ENCODE data around the gene LCLAT1. TPM values are rescaled to one million over a fixed set of nuclear protein-coding genes. Genes with fewer than 3 reads are reported as not detected.

Gene LCLAT1
- polyA plus RNA-seq, 2 of the 4 experiments (the other 2 are of a cell fraction), result 19.5 to 71.0 TPM

DNA sequence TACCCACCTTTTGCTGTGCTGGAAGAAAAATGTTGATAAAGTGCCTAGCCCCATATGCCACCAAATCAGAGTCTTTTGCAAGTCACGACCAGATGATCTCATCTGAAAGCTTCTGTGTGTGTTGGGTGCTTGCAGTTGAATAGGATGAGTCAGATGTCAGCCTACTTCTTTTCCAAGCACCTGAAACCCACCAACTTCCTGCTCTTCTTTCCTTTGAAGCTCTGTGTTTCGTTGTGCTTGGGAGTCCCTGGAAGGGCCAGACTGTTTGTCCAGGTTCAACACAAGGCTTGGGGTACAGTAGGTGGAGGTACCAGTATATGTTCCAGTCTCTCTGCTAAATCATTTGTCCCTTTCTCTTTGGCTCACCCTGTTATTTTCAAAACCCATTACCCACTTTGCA lies 36.8 kb upstream of the LCLAT1 start (continued):
- TF ChIP-seq, protein P1, sequence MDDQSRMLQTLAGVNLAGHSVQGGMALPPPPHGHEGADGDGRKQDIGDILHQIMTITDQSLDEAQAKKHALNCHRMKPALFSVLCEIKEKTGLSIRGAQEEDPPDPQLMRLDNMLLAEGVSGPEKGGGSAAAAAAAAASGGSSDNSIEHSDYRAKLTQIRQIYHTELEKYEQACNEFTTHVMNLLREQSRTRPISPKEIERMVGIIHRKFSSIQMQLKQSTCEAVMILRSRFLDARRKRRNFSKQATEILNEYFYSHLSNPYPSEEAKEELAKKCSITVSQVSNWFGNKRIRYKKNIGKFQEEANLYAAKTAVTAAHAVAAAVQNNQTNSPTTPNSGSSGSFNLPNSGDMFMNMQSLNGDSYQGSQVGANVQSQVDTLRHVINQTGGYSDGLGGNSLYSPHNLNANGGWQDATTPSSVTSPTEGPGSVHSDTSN (IDR thresholded peaks at IDR 0.05), result no peak
- TF ChIP-seq NPAS2 (CRISPR knock-in tag; IDR thresholded peaks at IDR 0.05; ENCODE audit: borderline replicate concordance), result no peak
- no peak for TF ChIP-seq ZC3H11A (IDR thresholded peaks at IDR 0.05)

DNA sequence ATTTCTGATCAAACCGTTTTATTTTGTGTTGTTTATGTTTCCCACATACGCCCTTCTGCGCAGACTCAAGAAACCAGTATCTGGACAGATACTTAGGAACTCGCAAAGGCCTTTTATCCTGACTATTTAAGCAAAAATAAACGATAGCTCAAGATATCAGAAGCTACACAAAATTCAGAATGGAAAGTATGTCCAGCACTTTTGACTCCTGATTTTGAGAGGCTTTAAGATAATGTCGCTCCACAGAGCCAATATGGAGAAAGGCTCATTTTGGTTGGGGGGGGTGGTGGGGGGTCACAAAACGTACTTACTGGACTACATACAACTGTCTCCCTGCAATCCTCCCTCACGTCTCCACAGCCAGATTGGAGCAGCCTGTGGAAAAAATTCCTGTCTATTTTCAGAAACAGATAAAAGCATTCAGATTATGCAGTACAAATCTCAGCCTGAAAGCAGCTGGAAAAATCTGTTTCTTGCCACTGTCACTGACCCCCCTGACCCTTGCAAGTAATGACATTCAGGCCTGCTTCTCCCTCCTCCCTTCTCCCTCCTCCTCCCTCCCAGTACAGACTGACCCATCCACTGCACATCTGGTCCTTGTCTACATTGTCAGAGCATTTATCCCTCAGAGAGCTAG lies 34.9 kb upstream of the LCLAT1 start:
- Histone ChIP-seq H3K9me3 (no peaks in the 10 kb centered on the region), H3K4me1 (peaks cover 24% of the 10 kb centered on the region), H3K4me2 (no peak overlapping the region), H3K4me3 (no peak overlapping the region), H3K27ac (peak overlapping the region in 1 of 2 experiments; percentile 1; a peak in 1 of 6 replicates)
- no peak for DNase-seq (ENCODE audit: low read depth in 1 of 2, low spot score in 1 of 2)
- WGBS (ENCODE audit: missing lambda C conversion rate), result 73% methylated on average over 8 of the region's 8 CpGs
- FAIRE-seq, result no peak
- ATAC-seq, result no peak
- TF ChIP-seq, protein P2, sequence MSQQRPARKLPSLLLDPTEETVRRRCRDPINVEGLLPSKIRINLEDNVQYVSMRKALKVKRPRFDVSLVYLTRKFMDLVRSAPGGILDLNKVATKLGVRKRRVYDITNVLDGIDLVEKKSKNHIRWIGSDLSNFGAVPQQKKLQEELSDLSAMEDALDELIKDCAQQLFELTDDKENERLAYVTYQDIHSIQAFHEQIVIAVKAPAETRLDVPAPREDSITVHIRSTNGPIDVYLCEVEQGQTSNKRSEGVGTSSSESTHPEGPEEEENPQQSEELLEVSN (IDR thresholded peaks at IDR 0.05; ENCODE audit: borderline replicate concordance, low read depth), result no peak
- TF ChIP-seq, protein P3, sequence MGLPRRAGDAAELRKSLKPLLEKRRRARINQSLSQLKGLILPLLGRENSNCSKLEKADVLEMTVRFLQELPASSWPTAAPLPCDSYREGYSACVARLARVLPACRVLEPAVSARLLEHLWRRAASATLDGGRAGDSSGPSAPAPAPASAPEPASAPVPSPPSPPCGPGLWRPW (IDR thresholded peaks at IDR 0.05), result no peak
- TF ChIP-seq, protein P4, sequence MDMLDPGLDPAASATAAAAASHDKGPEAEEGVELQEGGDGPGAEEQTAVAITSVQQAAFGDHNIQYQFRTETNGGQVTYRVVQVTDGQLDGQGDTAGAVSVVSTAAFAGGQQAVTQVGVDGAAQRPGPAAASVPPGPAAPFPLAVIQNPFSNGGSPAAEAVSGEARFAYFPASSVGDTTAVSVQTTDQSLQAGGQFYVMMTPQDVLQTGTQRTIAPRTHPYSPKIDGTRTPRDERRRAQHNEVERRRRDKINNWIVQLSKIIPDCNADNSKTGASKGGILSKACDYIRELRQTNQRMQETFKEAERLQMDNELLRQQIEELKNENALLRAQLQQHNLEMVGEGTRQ (IDR thresholded peaks at IDR 0.05), result no peak
- TF ChIP-seq ZC3H11A (IDR thresholded peaks at IDR 0.05), result no peak
- TF ChIP-seq CBX8 (IDR thresholded peaks at IDR 0.05), result no peak
- TF ChIP-seq, protein P5, sequence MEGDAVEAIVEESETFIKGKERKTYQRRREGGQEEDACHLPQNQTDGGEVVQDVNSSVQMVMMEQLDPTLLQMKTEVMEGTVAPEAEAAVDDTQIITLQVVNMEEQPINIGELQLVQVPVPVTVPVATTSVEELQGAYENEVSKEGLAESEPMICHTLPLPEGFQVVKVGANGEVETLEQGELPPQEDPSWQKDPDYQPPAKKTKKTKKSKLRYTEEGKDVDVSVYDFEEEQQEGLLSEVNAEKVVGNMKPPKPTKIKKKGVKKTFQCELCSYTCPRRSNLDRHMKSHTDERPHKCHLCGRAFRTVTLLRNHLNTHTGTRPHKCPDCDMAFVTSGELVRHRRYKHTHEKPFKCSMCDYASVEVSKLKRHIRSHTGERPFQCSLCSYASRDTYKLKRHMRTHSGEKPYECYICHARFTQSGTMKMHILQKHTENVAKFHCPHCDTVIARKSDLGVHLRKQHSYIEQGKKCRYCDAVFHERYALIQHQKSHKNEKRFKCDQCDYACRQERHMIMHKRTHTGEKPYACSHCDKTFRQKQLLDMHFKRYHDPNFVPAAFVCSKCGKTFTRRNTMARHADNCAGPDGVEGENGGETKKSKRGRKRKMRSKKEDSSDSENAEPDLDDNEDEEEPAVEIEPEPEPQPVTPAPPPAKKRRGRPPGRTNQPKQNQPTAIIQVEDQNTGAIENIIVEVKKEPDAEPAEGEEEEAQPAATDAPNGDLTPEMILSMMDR (IDR thresholded peaks at IDR 0.05), result no peak
- no peak for TF ChIP-seq HDAC2 (IDR thresholded peaks at IDR 0.05)
- no peak for TF ChIP-seq ZFP36 (IDR thresholded peaks at IDR 0.05; ENCODE audit: borderline replicate concordance, partially characterized antibody)
- no peak for TF ChIP-seq MYC (IDR thresholded peaks at IDR 0.05; ENCODE audit: borderline replicate concordance, low read length)
- no peak for TF ChIP-seq HOXB13 (CRISPR knock-in tag; IDR thresholded peaks at IDR 0.05; ENCODE audit: low read depth)
- no peak for TF ChIP-seq NFE2L2 (conservative IDR thresholded peaks at IDR 0.05; ENCODE audit: low read length)
- TF ChIP-seq BHLHE40 (IDR thresholded peaks at IDR 0.05; ENCODE audit: low read depth, low read length), result no peak
- TF ChIP-seq ZNF302 (CRISPR knock-in tag; IDR thresholded peaks at IDR 0.05), result no peak
- no peak for TF ChIP-seq RNF2 (IDR thresholded peaks at IDR 0.05; ENCODE audit: borderline replicate concordance, low read depth)
- no peak for TF ChIP-seq NPAS2 (CRISPR knock-in tag; IDR thresholded peaks at IDR 0.05; ENCODE audit: borderline replicate concordance)
- ChIA-PET CTCF (interaction anchor here (1.1 kb wide), 1 partner anchor 11 kb away, joined by 4 read pairs; no protein-coding TSS in a partner anchor), POLR2A (interaction anchor here (0.6 to 1.1 kb wide), 3 partner anchors 8 to 178 kb away, joined by 3 to 10 read pairs (median 3); no protein-coding TSS in a partner anchor)

DNA sequence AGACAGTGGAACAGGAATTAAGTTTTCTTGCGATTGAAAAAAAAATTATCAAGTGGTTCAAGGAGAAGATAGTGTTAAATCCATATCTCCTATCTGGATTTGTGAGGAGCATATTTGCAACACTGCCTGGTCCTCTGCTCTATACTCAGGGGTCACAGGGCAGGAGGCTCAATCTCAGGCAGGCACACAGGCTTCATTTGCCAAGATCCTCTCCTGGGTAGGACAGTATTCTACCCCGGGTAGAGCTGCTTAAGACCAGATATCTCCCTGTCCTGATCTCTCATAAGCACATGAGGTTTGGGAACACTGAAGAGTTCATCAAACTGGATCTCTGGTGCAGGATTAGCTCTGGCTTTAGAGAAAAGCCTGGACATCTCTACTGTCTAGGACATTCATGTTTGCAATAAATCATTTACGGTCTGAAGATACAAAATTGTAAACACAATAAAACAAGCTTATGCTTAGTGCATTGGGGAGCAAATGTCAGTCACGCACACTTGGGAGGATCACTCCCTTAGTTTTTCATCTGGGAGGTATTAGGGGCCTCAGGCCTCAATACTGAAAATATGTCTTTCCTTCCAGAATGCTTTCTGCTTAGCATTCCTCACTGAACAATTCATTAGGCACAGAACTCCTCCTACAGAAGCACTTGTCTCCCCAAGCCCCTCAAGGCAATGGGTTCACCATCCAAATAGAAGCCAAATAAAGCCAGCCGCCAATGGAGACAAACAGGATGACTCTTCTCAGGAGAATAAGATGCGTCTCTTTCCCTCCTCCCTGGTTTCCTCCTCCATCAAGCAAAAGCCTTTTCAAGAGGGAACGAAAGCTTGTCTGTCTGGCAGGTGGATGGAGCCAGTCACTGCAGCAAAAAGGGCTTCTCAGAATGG lies 34.1 kb upstream of the LCLAT1 start:
- no peak for DNase-seq (ENCODE audit: low read depth in 1 of 2, low spot score in 1 of 2)
- Histone ChIP-seq H3K9me3 (no peaks in the 10 kb centered on the region), H3K4me3 (no peak overlapping the region), H3K27ac (0 out of 6 replicates have a peak overlapping the region, but pooled peaks of 1 of the 2 experiments have one; percentile 1), H3K4me2 (no peak overlapping the region), H3K4me1 (peaks cover 24% of the 10 kb centered on the region)
- POLR2A ChIA-PET, result interaction anchor here (0.7 kb wide), 1 partner anchor 179 kb away, joined by 3 read pairs; no protein-coding TSS in a partner anchor
- CTCF ChIA-PET, result interaction anchor here (0.8 to 1.1 kb wide), 3 partner anchors 9 to 299 kb away, joined by 3 to 4 read pairs (median 3); no protein-coding TSS in a partner anchor
- 61% methylated on average over 7 of the region's 7 CpGs for WGBS (ENCODE audit: missing lambda C conversion rate)
- FAIRE-seq, result no peak
- no peak for ATAC-seq
- TF ChIP-seq, protein P6, sequence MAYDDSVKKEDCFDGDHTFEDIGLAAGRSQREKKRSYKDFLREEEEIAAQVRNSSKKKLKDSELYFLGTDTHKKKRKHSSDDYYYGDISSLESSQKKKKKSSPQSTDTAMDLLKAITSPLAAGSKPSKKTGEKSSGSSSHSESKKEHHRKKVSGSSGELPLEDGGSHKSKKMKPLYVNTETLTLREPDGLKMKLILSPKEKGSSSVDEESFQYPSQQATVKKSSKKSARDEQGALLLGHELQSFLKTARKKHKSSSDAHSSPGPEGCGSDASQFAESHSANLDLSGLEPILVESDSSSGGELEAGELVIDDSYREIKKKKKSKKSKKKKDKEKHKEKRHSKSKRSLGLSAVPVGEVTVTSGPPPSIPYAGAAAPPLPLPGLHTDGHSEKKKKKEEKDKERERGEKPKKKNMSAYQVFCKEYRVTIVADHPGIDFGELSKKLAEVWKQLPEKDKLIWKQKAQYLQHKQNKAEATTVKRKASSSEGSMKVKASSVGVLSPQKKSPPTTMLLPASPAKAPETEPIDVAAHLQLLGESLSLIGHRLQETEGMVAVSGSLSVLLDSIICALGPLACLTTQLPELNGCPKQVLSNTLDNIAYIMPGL (CRISPR knock-in tag; IDR thresholded peaks at IDR 0.05; ENCODE audit: borderline replicate concordance), result no peak
- TF ChIP-seq HEYL (CRISPR knock-in tag; IDR thresholded peaks at IDR 0.05) (no peak), KDM1A (IDR thresholded peaks at IDR 0.05; ENCODE audit: low read depth) (no peak), CHD4 (IDR thresholded peaks at IDR 0.05; ENCODE audit: borderline replicate concordance) (no peak), ZFP36 (IDR thresholded peaks at IDR 0.05; ENCODE audit: borderline replicate concordance, partially characterized antibody) (no peak)
- TF ChIP-seq, protein P1 (IDR thresholded peaks at IDR 0.05), result no peak
- TF ChIP-seq, protein P4 (IDR thresholded peaks at IDR 0.05), result no peak
